ENCODE results near the gene ADGRF4. TPM values are rescaled to one million over a fixed set of nuclear protein-coding genes. Genes with fewer than 3 reads are reported as not detected.

ADGRF4 gene
- total RNA-seq, 4 donors from 2014 or later, result 53.5 to 60.1 (median 58.3) TPM

Other genes starting within 250 kb of the ADGRF4 start
- 10 to 100 TPM; 24.0 to 30.2 (median 26.4) TPM for gene CD2AP, start 220.8 kb upstream of the ADGRF4 start, total RNA-seq
- not detected for gene OPN5, start 83.5 kb downstream of the ADGRF4 start, total RNA-seq